MM.1S (cell line): Measurements from ENCODE around the gene NEURL1B.

Source experiments
- DNase-seq: peaks from one replicate; pipeline ENCODE4 v3.0.0-alpha.2; 2015
- H2AFZ ChIP-seq: fragments of 300-600 bp; sonication (generic); 2 replicates; pipeline ENCODE4 v1.6.0; 2016; ENCODE audit warnings: antibody characterized with exemption, low read length
- H3F3A ChIP-seq: fragments of 300-600 bp; sonication (generic); 2 replicates; pipeline ENCODE4 v1.6.1; 2016; ENCODE audit warnings: mild to moderate bottlenecking, antibody characterized with exemption, low read length, moderate library complexity, mixed read lengths; ENCODE audit not compliant: insufficient read depth
- H3K27ac ChIP-seq: fragments of 300-600 bp; sonication (generic); 2 replicates; pipeline ENCODE4 v1.5.1; 2016; ENCODE audit warnings: mild to moderate bottlenecking, low read length
- H3K27me3 ChIP-seq: fragments of 300-600 bp; sonication (generic); replicated peaks from 2 replicates; pipeline ENCODE4 v1.6.0; 2016; ENCODE audit warnings: low read length; ENCODE audit not compliant: insufficient read depth
- H3K36me3 ChIP-seq: fragments of 300-600 bp; sonication (generic); replicated peaks from 2 replicates; pipeline ENCODE4 v1.6.1; 2016; ENCODE audit warnings: mild to moderate bottlenecking, low read length, mixed read lengths; ENCODE audit not compliant: insufficient read depth
- H3K4me1 ChIP-seq: fragments of 300-600 bp; sonication (generic); 2 replicates; pipeline ENCODE4 v1.6.1; 2016; ENCODE audit warnings: low read length, mixed read lengths
- H3K4me2 ChIP-seq: fragments of 300-600 bp; sonication (generic); 2 replicates; pipeline ENCODE4 v1.6.0; 2016; ENCODE audit warnings: low read depth, low read length
- H3K4me3 ChIP-seq: fragments of 300-600 bp; sonication (generic); 2 replicates; pipeline ENCODE4 v1.5.1; 2016; ENCODE audit warnings: low read length, mixed read lengths
- H3K79me2 ChIP-seq: fragments of 300-600 bp; sonication (generic); 2 replicates; pipeline ENCODE4 v1.6.1; 2016; ENCODE audit warnings: mixed run types, low read length, mixed read lengths
- H3K9ac ChIP-seq: fragments of 300-600 bp; sonication (generic); 2 replicates; pipeline ENCODE4 v1.6.1; 2016; ENCODE audit warnings: low read length, mixed read lengths
- H3K9me2 ChIP-seq: fragments of 300-600 bp; sonication (generic); replicated peaks from 2 replicates; pipeline ENCODE4 v1.6.1; 2016; ENCODE audit warnings: mild to moderate bottlenecking, low read length, mixed read lengths; ENCODE audit not compliant: insufficient read depth
- H3K9me3 ChIP-seq: fragments of 300-600 bp; sonication (generic); replicated peaks from 2 replicates; pipeline ENCODE4 v1.6.1; 2016; ENCODE audit warnings: mild to moderate bottlenecking, low read length, mixed read lengths; ENCODE audit not compliant: insufficient read depth
- H4K20me1 ChIP-seq: fragments of 300-600 bp; sonication (generic); 2 replicates; pipeline ENCODE4 v1.6.1; 2016; ENCODE audit warnings: mild to moderate bottlenecking, low read length, moderate library complexity, mixed read lengths; ENCODE audit not compliant: insufficient read depth
- CTCF ChIP-seq: fragments of 300-600 bp; sonication (generic); IDR thresholded peaks from 2 replicates; pipeline ENCODE4 v1.5.1; 2016; ENCODE audit warnings: antibody characterized with exemption, low read length, mixed read lengths
- EZH2 ChIP-seq: fragments of 300-600 bp; sonication (generic); optimal IDR thresholded peaks from 2 replicates; pipeline ENCODE3; 2017; ENCODE audit warnings: low read depth, mild to moderate bottlenecking, antibody characterized with exemption, low read length, mixed read lengths
- EZH2phosphoT487 ChIP-seq: fragments of 300-600 bp; sonication (generic); IDR thresholded peaks from 2 replicates; pipeline ENCODE4 v1.6.1; 2018; ENCODE audit warnings: antibody characterized with exemption, low read length

Gene NEURL1B

GRCh38 chr5:172720655-172721054 is 79.6 kb downstream of the NEURL1B start:
- no peak overlapping the region for H2AFZ ChIP-seq
- no peaks in the 10 kb centered on the region for H3K27me3 ChIP-seq
- DNase-seq: no peak
- H3K4me1 ChIP-seq: no peaks in the 10 kb centered on the region
- H3K79me2 ChIP-seq: no peaks in the 10 kb centered on the region
- H3F3A ChIP-seq: no peaks in the 10 kb centered on the region
- no peaks in the 10 kb centered on the region for H3K9me3 ChIP-seq
- H3K4me3 ChIP-seq: no peak overlapping the region
- H3K27ac ChIP-seq: no peak overlapping the region
- H3K4me2 ChIP-seq: no peak overlapping the region
- no peaks in the 10 kb centered on the region for H3K36me3 ChIP-seq
- no peak overlapping the region for H3K9ac ChIP-seq
- H4K20me1 ChIP-seq: no peaks in the 10 kb centered on the region
- no peaks in the 10 kb centered on the region for H3K9me2 ChIP-seq
- TF ChIP-seq CTCF (no peak), EZH2 (no peak), EZH2phosphoT487 (no peak)

- no peaks in the 10 kb centered on the region for H3K9me2 ChIP-seq
- no peaks in the 10 kb centered on the region for H4K20me1 ChIP-seq
- no peaks in the 10 kb centered on the region for H3K4me1 ChIP-seq
- no peaks in the 10 kb centered on the region for H3K9me3 ChIP-seq
- H3K27ac ChIP-seq: no peak overlapping the region
- H3K27me3 ChIP-seq: no peaks in the 10 kb centered on the region
- DNase-seq: no peak
- no peak overlapping the region for H3K4me2 ChIP-seq
- H3K9ac ChIP-seq: no peak overlapping the region
- no peak for TF ChIP-seq CTCF
- no peak for TF ChIP-seq EZH2phosphoT487
- no peak for TF ChIP-seq EZH2
- no peaks in the 10 kb centered on the region for H3K36me3 ChIP-seq
- H2AFZ ChIP-seq: no peak overlapping the region
- H3F3A ChIP-seq: no peaks in the 10 kb centered on the region
- no peaks in the 10 kb centered on the region for H3K79me2 ChIP-seq
- no peak overlapping the region for H3K4me3 ChIP-seq
Observed at GRCh38 chr5:172721455-172722326, 80.6 kb downstream of the NEURL1B start.

GRCh38 chr5:172722327-172722815 is 81.3 kb downstream of the NEURL1B start:
- TF ChIP-seq CTCF (no peak), EZH2phosphoT487 (no peak), EZH2 (no peak)
- H2AFZ ChIP-seq: no peak overlapping the region

More at GRCh38 chr5:172722327-172722815, 81.3 kb downstream of the NEURL1B start:
- Histone ChIP-seq H3K79me2 (no peaks in the 10 kb centered on the region), H3K4me1 (no peaks in the 10 kb centered on the region), H3K27ac (no peak overlapping the region), H3K9me2 (no peaks in the 10 kb centered on the region), H3K9ac (no peak overlapping the region), H3K27me3 (no peaks in the 10 kb centered on the region), H3K9me3 (no peaks in the 10 kb centered on the region), H3F3A (no peaks in the 10 kb centered on the region), H3K36me3 (no peaks in the 10 kb centered on the region), H3K4me2 (no peak overlapping the region), H3K4me3 (no peak overlapping the region), H4K20me1 (no peaks in the 10 kb centered on the region)
- no peak for DNase-seq
